Measurements from ENCODE around the gene C6. TPM values are rescaled to one million over a fixed set of nuclear protein-coding genes. Genes with fewer than 3 reads are reported as not detected.

C6 gene
- total and polyA plus RNA-seq, 4 donors, result 125 to 916 (median 269) TPM

GRCh38 chr5:41095324-41096101, 117.8 kb downstream of the C6 start:
- no peaks in the 10 kb centered on the region for H3K4me1 ChIP-seq (ENCODE audit: control insufficient read depth in 4 of 4, insufficient read depth in 4 of 4, low read length in 3 of 4)
- no peak for TF ChIP-seq SP1 (IDR thresholded peaks at IDR 0.05)
- no peak for TF ChIP-seq ZBTB33 (IDR thresholded peaks at IDR 0.05)
- TF ChIP-seq CTCF (IDR thresholded peaks at IDR 0.05; ENCODE audit: low read depth, low read length, missing input control), result no peak
- TF ChIP-seq NR2F2 (IDR thresholded peaks at IDR 0.05), result no peak
- no peak for TF ChIP-seq REST (IDR thresholded peaks at IDR 0.05)
- no peak for TF ChIP-seq GABPA (IDR thresholded peaks at IDR 0.05 in 1 of 2, conservative IDR thresholded peaks at IDR 0.05 in 1 of 2)
- no peak for TF ChIP-seq MAX (IDR thresholded peaks at IDR 0.05)
- TF ChIP-seq HNF4G (IDR thresholded peaks at IDR 0.05), result no peak
- no peak for TF ChIP-seq FOXA2 (IDR thresholded peaks at IDR 0.05)
- no peak for TF ChIP-seq JUND (IDR thresholded peaks at IDR 0.05)
- TF ChIP-seq FOXA1 (IDR thresholded peaks at IDR 0.05), result no peak
- no peak for TF ChIP-seq TAF1 (conservative IDR thresholded peaks at IDR 0.05)
- TF ChIP-seq EGR1 (IDR thresholded peaks at IDR 0.05; ENCODE audit: low read depth in 2 of 2), result no peak
- TF ChIP-seq RAD21 (IDR thresholded peaks at IDR 0.05), result no peak
- TF ChIP-seq RXRA (IDR thresholded peaks at IDR 0.05), result no peak
- no peak for TF ChIP-seq HNF4A (conservative IDR thresholded peaks at IDR 0.05)
- TF ChIP-seq, protein P1, sequence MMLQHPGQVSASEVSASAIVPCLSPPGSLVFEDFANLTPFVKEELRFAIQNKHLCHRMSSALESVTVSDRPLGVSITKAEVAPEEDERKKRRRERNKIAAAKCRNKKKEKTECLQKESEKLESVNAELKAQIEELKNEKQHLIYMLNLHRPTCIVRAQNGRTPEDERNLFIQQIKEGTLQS (IDR thresholded peaks at IDR 0.05), result no peak
- TF ChIP-seq YY1 (IDR thresholded peaks at IDR 0.05), result no peak
- no peak overlapping the region for H3K27ac ChIP-seq (ENCODE audit: low read depth in 1 of 2, low read length in 2 of 2)
- DNase-seq (ENCODE audit: low spot score), result no peak
- no peak overlapping the region for H3K4me3 ChIP-seq (ENCODE audit: low read depth in 1 of 3, low read length in 3 of 3)
- H3K27me3 ChIP-seq (ENCODE audit: control insufficient read depth in 4 of 4, insufficient read depth in 4 of 4, low read length in 3 of 4), result no peaks in the 10 kb centered on the region
- no peak overlapping the region for H3K9ac ChIP-seq (ENCODE audit: low read depth in 1 of 2, low read length in 2 of 2)
- H3K36me3 ChIP-seq (ENCODE audit: control insufficient read depth in 4 of 4, insufficient read depth in 3 of 4, low read depth in 1 of 4, low read length in 3 of 4), result no peaks in the 10 kb centered on the region
- WGBS, result 73% methylated on average over 5 of the region's 5 CpGs
- no peaks in the 10 kb centered on the region for H3K9me3 ChIP-seq (ENCODE audit: control insufficient read depth in 4 of 4, low read length in 3 of 4)
